Erythroblast (primary cell): Measurements from ENCODE around the gene EDNRA.
"Not testable (repeated sequence)": the region's sequence is repeated elsewhere in the genome, so short reads cannot be mapped to it uniquely, and the experiment has no call there.

Experiments
- DNase-seq, 2 experiments: peaks; one replicate each; lab custom pipeline; 2025; lab: John Stamatoyannopoulos, UW
- GATA1 ChIP-seq: IDR thresholded peaks from 2 replicates; pipeline ENCODE4 v1.6.1; 2011; ENCODE audit warnings: low read depth, mild to moderate bottlenecking, control low read depth, low read length, moderate library complexity
- POLR2A ChIP-seq: IDR thresholded peaks from 2 replicates; pipeline ENCODE4 v1.6.1; 2011; ENCODE audit warnings: mild to moderate bottlenecking, low read length

Gene EDNRA

DNA sequence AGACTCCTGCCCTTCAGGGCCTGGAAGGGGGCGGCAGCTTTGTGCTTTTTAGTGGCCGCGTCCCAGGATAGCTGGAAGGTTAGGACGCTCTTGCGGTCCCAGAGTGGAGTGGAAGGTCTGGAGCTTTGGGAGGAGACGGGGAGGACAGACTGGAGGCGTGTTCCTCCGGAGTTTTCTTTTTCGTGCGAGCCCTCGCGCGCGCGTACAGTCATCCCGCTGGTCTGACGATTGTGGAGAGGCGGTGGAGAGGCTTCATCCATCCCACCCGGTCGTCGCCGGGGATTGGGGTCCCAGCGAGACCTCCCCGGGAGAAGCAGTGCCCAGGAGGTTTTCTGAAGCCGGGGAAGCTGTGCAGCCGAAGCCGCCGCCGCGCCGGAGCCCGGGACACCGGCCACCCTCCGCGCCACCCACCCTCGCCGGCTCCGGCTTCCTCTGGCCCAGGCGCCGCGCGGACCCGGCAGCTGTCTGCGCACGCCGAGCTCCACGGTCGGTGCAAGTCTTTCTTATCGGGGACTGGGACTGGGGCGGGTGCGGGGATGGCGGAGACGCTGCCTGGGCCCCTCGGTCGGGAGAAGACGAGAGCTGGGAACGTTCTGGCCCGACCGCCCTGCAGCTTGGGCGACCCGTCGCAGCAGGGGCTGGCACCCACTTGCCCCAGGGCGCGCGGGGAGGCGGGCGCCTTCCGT is at the start of gene EDNRA:
Gene EDNRA (plus strand): TSS at position 207 of the 686 bp plus-strand sequence. CDS start 4,585 bp downstream, outside the sequence.
- no peak for DNase-seq
- TF ChIP-seq POLR2A, result no peak
- TF ChIP-seq GATA1, result no peak

- not testable (repeated sequence) for DNase-seq
These were observed 46.5 kb upstream of the EDNRA start for GRCh38 chr4:147434370-147434769.

GRCh38 chr4:147440442-147440841 is 40.5 kb upstream of the EDNRA start:
- DNase-seq, result no peak
- TF ChIP-seq POLR2A, result no peak
- no peak for TF ChIP-seq GATA1

GRCh38 chr4:147447786-147448185 is 33.1 kb upstream of the EDNRA start:
- TF ChIP-seq POLR2A (no peak), GATA1 (no peak)
- no peak for DNase-seq

GRCh38 chr4:147453561-147454141 is 27.2 kb upstream of the EDNRA start:
- DNase-seq, result no peak
- TF ChIP-seq GATA1, result no peak
- no peak for TF ChIP-seq POLR2A

DNA sequence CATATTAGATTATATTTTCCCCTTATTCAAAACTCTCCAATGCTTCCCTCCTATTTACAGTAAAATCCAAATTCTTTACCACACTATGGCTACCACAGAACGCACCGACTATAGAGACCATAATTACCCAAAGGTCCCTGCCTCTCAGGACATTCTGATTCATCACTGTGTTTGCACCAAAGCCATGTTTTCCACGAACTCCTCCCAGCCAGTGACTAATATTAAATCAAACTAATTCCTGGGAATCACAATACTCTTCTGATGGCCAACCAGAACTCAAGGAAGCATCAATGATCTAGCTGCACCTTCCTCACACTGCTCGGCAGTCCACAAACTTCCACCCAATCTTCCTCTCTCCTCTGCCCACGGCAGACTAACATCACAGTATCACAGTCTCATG is 24.2 kb upstream of the EDNRA start:
- no peak for TF ChIP-seq GATA1
- TF ChIP-seq POLR2A, result no peak
- no peak for DNase-seq

GRCh38 chr4:147461161-147461560 is 19.7 kb upstream of the EDNRA start:
- TF ChIP-seq POLR2A, result no peak
- TF ChIP-seq GATA1, result no peak
- no peak for DNase-seq

GRCh38 chr4:147463065-147463464 is 17.8 kb upstream of the EDNRA start:
- TF ChIP-seq POLR2A (no peak), GATA1 (no peak)
- DNase-seq, result no peak

GRCh38 chr4:147465461-147465860 is 15.4 kb upstream of the EDNRA start:
- DNase-seq, result no peak
- TF ChIP-seq POLR2A (no peak), GATA1 (no peak)

- DNase-seq, result no peak
- TF ChIP-seq POLR2A, result no peak
- no peak for TF ChIP-seq GATA1
These were observed 3.5 kb upstream of the EDNRA start for GRCh38 chr4:147477439-147477838.

- TF ChIP-seq POLR2A (no peak), GATA1 (no peak)
- no peak for DNase-seq
These were observed 1.5 kb upstream of the EDNRA start for GRCh38 chr4:147479376-147479775.

DNA sequence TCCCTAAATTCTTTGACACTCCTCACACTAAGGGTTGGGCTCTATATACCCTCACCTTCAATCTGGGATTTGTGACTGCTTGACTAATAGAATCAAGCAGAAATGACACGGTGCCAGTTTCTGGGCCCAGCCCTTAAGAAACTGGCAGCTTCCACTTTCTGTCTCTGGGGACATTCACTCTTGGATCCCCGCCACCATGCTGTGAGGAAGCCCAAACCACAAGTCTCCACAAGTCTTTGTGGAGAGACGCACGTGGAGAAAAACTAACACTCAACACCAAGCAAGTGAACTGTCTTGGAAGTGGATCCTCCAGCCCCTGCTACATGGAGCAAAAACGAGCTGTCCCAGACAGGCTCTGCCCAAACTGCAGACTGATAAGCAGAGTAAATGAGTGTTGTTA is 1.1 kb upstream of the EDNRA start:
- DNase-seq, result no peak
- no peak for TF ChIP-seq POLR2A
- no peak for TF ChIP-seq GATA1

DNA sequence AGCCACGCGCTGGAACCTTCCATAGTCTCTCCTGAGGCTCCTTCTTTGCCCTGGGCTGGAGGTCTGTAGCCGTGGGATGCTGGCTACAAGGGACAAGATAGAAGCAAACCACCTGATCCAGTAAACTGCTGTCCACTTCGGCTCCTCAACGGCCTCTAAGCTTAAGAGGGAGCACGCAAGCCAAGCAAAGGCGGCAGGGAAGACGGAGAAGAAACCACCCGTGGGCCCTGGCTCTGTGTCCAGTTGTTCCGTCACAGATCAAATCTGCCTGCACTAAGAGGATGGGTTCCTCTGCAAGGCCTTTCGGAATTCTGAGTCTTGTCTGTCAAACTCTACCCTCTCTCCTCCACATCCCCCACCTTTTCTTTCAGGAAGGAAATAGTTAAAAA is 401 bp upstream of the EDNRA start:
- TF ChIP-seq GATA1 (no peak), POLR2A (no peak)
- DNase-seq, result no peak

DNA sequence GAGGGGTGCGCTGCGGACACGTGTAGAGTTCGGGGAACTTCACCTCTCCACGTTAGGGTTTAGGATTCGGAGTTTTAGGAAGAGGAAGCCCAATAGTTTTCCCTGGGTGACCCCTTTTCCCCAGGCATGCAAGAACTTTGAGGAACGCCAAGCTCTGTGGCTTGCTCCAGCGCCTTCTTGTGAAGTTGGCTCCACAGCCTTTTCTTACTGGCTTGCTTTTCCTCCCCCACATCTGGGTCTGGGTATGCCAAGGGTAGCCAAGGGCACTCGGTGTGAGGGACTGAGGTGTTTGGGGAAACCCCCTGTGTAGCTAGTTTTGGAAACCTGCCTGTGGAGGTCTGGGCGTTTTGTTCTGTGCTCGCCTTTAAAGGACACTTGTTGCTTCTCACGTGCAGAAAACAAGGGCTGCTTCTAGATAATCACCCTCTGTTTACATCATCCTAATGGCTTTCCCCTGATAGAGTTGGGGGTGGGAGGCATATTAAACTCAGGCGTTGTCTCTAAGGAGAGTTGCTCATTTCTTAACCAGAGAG is 746 bp downstream of the EDNRA start:
- DNase-seq, result no peak
- no peak for TF ChIP-seq POLR2A
- no peak for TF ChIP-seq GATA1

DNA sequence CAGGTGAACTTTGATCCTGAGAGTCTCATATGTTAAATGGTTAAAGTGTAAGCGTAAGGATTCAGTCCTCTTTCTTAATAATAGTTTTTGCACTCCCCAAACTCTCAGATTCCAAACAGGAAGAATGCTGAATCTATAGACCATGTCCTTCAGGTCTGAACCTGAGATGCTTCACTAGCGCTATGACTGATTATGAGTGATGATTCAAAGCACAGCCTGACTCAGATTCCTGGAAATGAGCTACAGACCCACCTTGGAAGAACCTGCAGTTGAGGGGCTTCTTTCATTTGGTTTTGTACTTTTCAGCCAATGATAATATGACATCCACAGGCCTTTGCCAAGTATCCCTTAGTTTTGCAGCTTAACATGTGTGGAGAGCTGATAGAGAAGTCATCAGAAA is 1.4 kb downstream of the EDNRA start:
- TF ChIP-seq GATA1 (no peak), POLR2A (no peak)

More for the DNA sequence above, 1.4 kb downstream of the EDNRA start:
- DNase-seq, result no peak
